Keratinocyte (primary cell): Measurements from ENCODE around the gene KRI1. TPM values are rescaled to one million over a fixed set of nuclear protein-coding genes. Genes with fewer than 3 reads are reported as not detected.
"Not testable (repeated sequence)": the region's sequence is repeated elsewhere in the genome, so short reads cannot be mapped to it uniquely, and the experiment has no call there.

ENCODE experiments used
- DNase-seq: peaks from one replicate; pipeline ENCODE4 v3.0.0-alpha.2; 2011; ENCODE audit warnings: low read depth, missing footprints, low spot score
- FAIRE-seq: peaks from 2 replicates; lab custom pipeline; 2011; peaks lifted over from hg19 to GRCh38; lab: Jason Lieb, UNC
- H2AFZ ChIP-seq: 2 replicates; pipeline ENCODE4 v1.6.0; 2012; ENCODE audit warnings: low read length, control low read depth, inconsistent platforms; ENCODE audit not compliant: control insufficient read depth
- H3K27ac ChIP-seq: 2 replicates; pipeline ENCODE4 v1.5.1; 2011; ENCODE audit warnings: low read length; ENCODE audit not compliant: control insufficient read depth, insufficient read depth
- H3K27me3 ChIP-seq: 3 replicates; pipeline ENCODE4 v1.6.0; 2011; ENCODE audit warnings: low read length; ENCODE audit not compliant: control insufficient read depth, insufficient read depth; ENCODE audit errors: extremely low read depth
- H3K36me3 ChIP-seq, 2 experiments: 2 replicates in 1 of 2; 3 replicates in 1 of 2; pipeline ENCODE4 v1.5.1; 2011; ENCODE audit warnings: low read length in 2 of 2, mild to moderate bottlenecking in 1 of 2; ENCODE audit not compliant: control insufficient read depth in 2 of 2, insufficient read depth in 2 of 2; ENCODE audit errors: extremely low read depth in 1 of 2
- H3K4me1 ChIP-seq: 3 replicates; pipeline ENCODE4 v1.5.1; 2011; ENCODE audit warnings: low read length; ENCODE audit not compliant: control insufficient read depth, insufficient read depth; ENCODE audit errors: extremely low read depth
- H3K4me2 ChIP-seq: 3 replicates; pipeline ENCODE4 v1.6.0; 2011; ENCODE audit warnings: low read depth, low read length; ENCODE audit not compliant: control insufficient read depth, insufficient read depth; ENCODE audit errors: extremely low read depth
- H3K4me3 ChIP-seq, 3 experiments: fragments of 200-600 bp in 1 of 3; sonication (generic) in 1 of 3; 2 replicates in 2 of 3; 3 replicates in 1 of 3; pipeline ENCODE4 v1.5.1; 2011 to 2016; ENCODE audit warnings: low read length in 3 of 3, mild to moderate bottlenecking in 3 of 3, control low read depth in 2 of 3, inconsistent platforms in 1 of 3, low read depth in 1 of 3, mixed read lengths in 1 of 3, mixed run types in 1 of 3, moderate library complexity in 1 of 3; ENCODE audit not compliant: control insufficient read depth in 2 of 3, insufficient read depth in 2 of 3; ENCODE audit errors: extremely low read depth in 1 of 3
- H3K79me2 ChIP-seq: 2 replicates; pipeline ENCODE4 v1.6.0; 2012; ENCODE audit warnings: low read length; ENCODE audit not compliant: control insufficient read depth, insufficient read depth
- H3K9ac ChIP-seq: 3 replicates; pipeline ENCODE4 v1.6.0; 2011; ENCODE audit warnings: low read length; ENCODE audit not compliant: control insufficient read depth, insufficient read depth; ENCODE audit errors: extremely low read depth
- H3K9me1 ChIP-seq: 3 replicates; pipeline ENCODE4 v1.6.0; 2011; ENCODE audit warnings: low read length; ENCODE audit not compliant: control insufficient read depth, insufficient read depth; ENCODE audit errors: extremely low read depth
- H3K9me3 ChIP-seq: 2 replicates; pipeline ENCODE4 v1.5.1; 2012; ENCODE audit warnings: low read depth, low read length; ENCODE audit not compliant: control insufficient read depth
- H4K20me1 ChIP-seq: 3 replicates; pipeline ENCODE4 v1.6.0; 2011; ENCODE audit warnings: low read length; ENCODE audit not compliant: control insufficient read depth, insufficient read depth; ENCODE audit errors: extremely low read depth
- EZH2 ChIP-seq: IDR thresholded peaks from one replicate; pipeline ENCODE4 v1.6.1; 2012; ENCODE audit warnings: inconsistent platforms, mild to moderate bottlenecking, low read length, moderate library complexity
- dilution Hi-C: fragments of 300-500 bp; cut with MboI; formaldehyde crosslinking; loops from one replicate; pipeline ENCODE4 v1.7.0; 2020; ENCODE audit warnings: low sequenced_read_pairs; ENCODE audit not compliant: extremely low pct_ligation_motif_present
- polyA plus RNA-seq, 5 experiments: library from polyadenylated mRNA; depleted of rRNA in 3 of 5; stranded (reverse) in 3 of 5; stranded (forward) in 1 of 5; unstranded in 1 of 5; fragments of >200 nt; gene quantifications; 1 replicate in 1 of 5; 2 replicates in 3 of 5; 3 replicates in 1 of 5; pipeline versions ENCODE4 v1.2.1 to v1.2.3, GENCODE V29; 2011 to 2012; ENCODE audit warnings: missing spikeins in 2 of 5, low read depth in 1 of 5, low replicate concordance in 1 of 5
- TF ChIP-seq, protein P1 (sequence below), 3 experiments: IDR thresholded peaks in 1 of 3; conservative IDR thresholded peaks in 1 of 3; optimal IDR thresholded peaks in 1 of 3; 2 replicates in 2 of 3; 3 replicates in 1 of 3; pipeline versions ENCODE3 to v1.5.1; 2011; ENCODE audit warnings: low read length in 3 of 3, mild to moderate bottlenecking in 3 of 3, moderate library complexity in 2 of 3, control low read depth in 1 of 3, inconsistent platforms in 1 of 3; ENCODE audit not compliant: insufficient read depth in 2 of 3; ENCODE audit errors: extremely low read depth in 1 of 3

The KRI1 gene
- polyA plus RNA-seq, 1 donor (not counting 4 experiments of a cell fraction or from before 2014, with no cell fraction given): 19.0 TPM

DNA sequence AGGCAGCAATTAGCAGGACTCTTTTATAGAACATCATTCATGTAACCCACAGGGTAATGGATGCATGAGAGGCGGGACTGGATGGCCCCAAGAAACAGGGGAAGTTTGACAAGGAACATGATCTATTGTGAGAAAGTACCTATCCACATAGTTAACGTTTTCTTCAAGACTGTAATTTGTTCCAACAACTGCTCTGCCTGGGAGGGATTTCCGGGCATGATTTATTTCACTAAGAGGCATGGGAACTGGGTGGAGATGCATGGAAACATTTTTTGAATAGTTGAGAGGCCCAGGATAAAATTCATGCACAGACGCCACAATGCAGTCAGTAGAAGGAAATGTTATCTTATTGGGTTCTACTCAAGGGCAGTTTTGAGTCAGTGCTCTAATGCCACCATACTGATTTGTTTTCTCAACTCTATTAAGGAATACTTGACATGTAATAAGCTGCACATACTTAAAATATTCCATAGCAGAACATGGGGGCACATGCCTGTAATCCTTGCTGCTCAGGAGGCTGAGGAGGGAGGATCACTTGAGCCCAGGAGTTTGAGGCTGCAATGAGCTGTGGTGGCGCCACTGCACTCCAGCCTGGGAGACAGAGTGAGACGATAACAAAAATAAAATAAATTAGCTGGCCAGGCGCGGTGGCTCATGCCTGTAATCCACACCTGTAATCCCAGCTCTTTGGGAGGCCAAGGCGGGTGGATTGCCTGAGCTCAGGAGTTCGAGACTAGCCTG lies 32.0 kb downstream of the KRI1 start:
- Histone ChIP-seq H4K20me1 (no peaks in the 10 kb centered on the region), H3K9me3 (no peaks in the 10 kb centered on the region), H3K9ac (no peak overlapping the region), H3K27me3 (no peaks in the 10 kb centered on the region), H3K36me3 (no peaks in the 10 kb centered on the region), H3K27ac (peak overlapping the region; percentile 45), H3K4me2 (peak overlapping the region; percentile 32), H3K4me3 (no peak overlapping the region), H3K9me1 (no peaks in the 10 kb centered on the region), H3K79me2 (no peaks in the 10 kb centered on the region), H2AFZ (peak overlapping the region; percentile 58), H3K4me1 (peaks cover 26% of the 10 kb centered on the region)
- no peak for DNase-seq
- dilution Hi-C loops: no loop called here
- TF ChIP-seq, protein P1, sequence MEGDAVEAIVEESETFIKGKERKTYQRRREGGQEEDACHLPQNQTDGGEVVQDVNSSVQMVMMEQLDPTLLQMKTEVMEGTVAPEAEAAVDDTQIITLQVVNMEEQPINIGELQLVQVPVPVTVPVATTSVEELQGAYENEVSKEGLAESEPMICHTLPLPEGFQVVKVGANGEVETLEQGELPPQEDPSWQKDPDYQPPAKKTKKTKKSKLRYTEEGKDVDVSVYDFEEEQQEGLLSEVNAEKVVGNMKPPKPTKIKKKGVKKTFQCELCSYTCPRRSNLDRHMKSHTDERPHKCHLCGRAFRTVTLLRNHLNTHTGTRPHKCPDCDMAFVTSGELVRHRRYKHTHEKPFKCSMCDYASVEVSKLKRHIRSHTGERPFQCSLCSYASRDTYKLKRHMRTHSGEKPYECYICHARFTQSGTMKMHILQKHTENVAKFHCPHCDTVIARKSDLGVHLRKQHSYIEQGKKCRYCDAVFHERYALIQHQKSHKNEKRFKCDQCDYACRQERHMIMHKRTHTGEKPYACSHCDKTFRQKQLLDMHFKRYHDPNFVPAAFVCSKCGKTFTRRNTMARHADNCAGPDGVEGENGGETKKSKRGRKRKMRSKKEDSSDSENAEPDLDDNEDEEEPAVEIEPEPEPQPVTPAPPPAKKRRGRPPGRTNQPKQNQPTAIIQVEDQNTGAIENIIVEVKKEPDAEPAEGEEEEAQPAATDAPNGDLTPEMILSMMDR (optimal IDR thresholded peaks at IDR 0.05 in 1 of 3, IDR thresholded peaks at IDR 0.05 in 1 of 3, conservative IDR thresholded peaks at IDR 0.05 in 1 of 3; ENCODE audit: extremely low read depth in 1 of 3, insufficient read depth in 2 of 3, low read length in 3 of 3): no peak
- no peak for TF ChIP-seq EZH2
- FAIRE-seq: peak; percentile 85

DNA sequence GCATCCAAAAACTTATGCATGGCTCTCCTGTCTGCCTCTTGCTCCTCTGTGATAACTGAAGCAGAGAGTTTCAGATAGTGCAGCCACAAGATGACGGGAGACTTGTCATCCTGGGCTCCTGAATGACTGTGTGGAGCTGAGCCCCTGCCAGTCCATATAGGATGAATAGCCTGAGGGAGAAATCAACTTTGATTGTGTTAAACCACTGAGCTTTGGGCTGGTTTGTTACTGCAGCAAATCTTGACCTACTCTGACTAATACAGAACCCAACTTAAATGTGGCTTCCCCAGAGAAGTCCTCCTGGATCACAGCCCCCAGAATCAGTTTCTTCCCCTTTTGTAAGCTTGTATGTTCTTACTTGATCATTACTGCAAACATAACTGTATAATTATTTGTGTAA lies 33.4 kb downstream of the KRI1 start:
- H3K27me3 ChIP-seq: no peaks in the 10 kb centered on the region
- FAIRE-seq (no peak), DNase-seq (no peak)
- no peak overlapping the region for H3K4me2 ChIP-seq
- H3K9ac ChIP-seq: no peak overlapping the region
- no peaks in the 10 kb centered on the region for H4K20me1 ChIP-seq
- no peak overlapping the region for H2AFZ ChIP-seq
- dilution Hi-C loops: no loop called here
- no peak overlapping the region for H3K4me3 ChIP-seq
- H3K79me2 ChIP-seq: no peaks in the 10 kb centered on the region
- no peak overlapping the region for H3K27ac ChIP-seq
- peaks cover 23% of the 10 kb centered on the region for H3K4me1 ChIP-seq
- no peak for TF ChIP-seq EZH2
- TF ChIP-seq, protein P1 (optimal IDR thresholded peaks at IDR 0.05 in 1 of 3, IDR thresholded peaks at IDR 0.05 in 1 of 3, conservative IDR thresholded peaks at IDR 0.05 in 1 of 3; ENCODE audit: extremely low read depth in 1 of 3, insufficient read depth in 2 of 3, low read length in 3 of 3): no peak
- no peaks in the 10 kb centered on the region for H3K36me3 ChIP-seq
- no peaks in the 10 kb centered on the region for H3K9me3 ChIP-seq
- no peaks in the 10 kb centered on the region for H3K9me1 ChIP-seq

DNA sequence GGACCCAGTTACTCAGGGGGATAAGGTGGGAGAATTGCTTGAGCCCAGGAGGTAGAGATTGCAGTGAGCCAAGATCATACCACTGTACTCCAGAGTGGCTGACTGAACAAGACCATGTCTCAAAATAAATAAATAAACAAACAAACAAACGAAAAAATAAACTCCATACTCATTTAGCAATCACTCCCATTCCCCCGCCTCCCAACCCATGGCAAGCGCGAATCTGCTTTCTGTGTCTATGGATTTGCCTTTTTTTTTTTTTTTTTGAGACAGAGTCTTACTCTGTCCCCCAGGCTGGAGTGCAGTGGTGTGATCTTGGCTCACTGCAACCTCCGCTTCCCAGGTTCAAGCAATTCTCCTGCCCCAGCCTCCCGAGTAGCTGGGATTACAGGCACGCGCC lies 38.9 kb downstream of the KRI1 start:
- H3K4me2 ChIP-seq, H3K9me3 ChIP-seq, H3K27me3 ChIP-seq, DNase-seq, H3K4me1 ChIP-seq, H3K9me1 ChIP-seq, H3K79me2 ChIP-seq, dilution Hi-C loops, H3K36me3 ChIP-seq, FAIRE-seq, H3K9ac ChIP-seq, H4K20me1 ChIP-seq, H3K27ac ChIP-seq, H3K4me3 ChIP-seq, H2AFZ ChIP-seq: not testable (repeated sequence)
